Gastrocnemius medialis (tissue), 4 donors: Measurements from ENCODE around the gene OTUD7B.

Experiments used
- CTCF ChIP-seq, 5 experiments: fragments of 450-650 bp in 3 of 5; fragments of 200-600 bp in 2 of 5; sonication (generic) in 2 of 5; IDR thresholded peaks in 4 of 5; conservative IDR thresholded peaks in 1 of 5; 1 replicate in 4 of 5; 2 replicates in 1 of 5; pipeline ENCODE4 v1.5.1; 2016 to 2019; ENCODE audit warnings: antibody characterized with exemption in 5 of 5, mild to moderate bottlenecking in 3 of 5, moderate library complexity in 3 of 5
- POLR2A ChIP-seq, 2 donors: fragments of 450-650 bp; IDR thresholded peaks; one replicate each; pipeline ENCODE4 v1.6.1; 2017; ENCODE audit warnings: antibody characterized with exemption in 2 of 2, mild to moderate bottlenecking in 2 of 2, moderate library complexity in 2 of 2

GRCh38 chr1:149927563-149928400 is 82.7 kb downstream of the OTUD7B start, which contains the start of gene SF3B4:
- TF ChIP-seq CTCF (IDR thresholded peaks at IDR 0.05 in 4 of 5, conservative IDR thresholded peaks at IDR 0.05 in 1 of 5) = peak in 3 of 5 experiments; percentile 15 to 39 (median 31)
- TF ChIP-seq POLR2A (IDR thresholded peaks at IDR 0.05) = peak; percentile 81 to 89
